ENCODE results near the gene ZNF44. TPM values are rescaled to one million over a fixed set of nuclear protein-coding genes. Genes with fewer than 3 reads are reported as not detected.

The ZNF44 gene
- total and polyA plus RNA-seq, 2 of the 13 experiments (the other 11 are each of a cell fraction or from before 2014, with no cell fraction given): 6.9 to 15.7 TPM

GRCh38 chr19:12330340-12330739, 35.7 kb upstream of the ZNF44 start (continued):
- TF ChIP-seq RNF2 (conservative IDR thresholded peaks at IDR 0.05; ENCODE audit: low read depth) (no peak), PHF5A (CRISPR knock-in tag; IDR thresholded peaks at IDR 0.05; ENCODE audit: low read depth, unreplicated experiment) (no peak), ZBTB34 (CRISPR knock-in tag; IDR thresholded peaks at IDR 0.05) (no peak; the same call in 1 of the 2 replicates), IRF2 (CRISPR knock-in tag; IDR thresholded peaks at IDR 0.05) (peak; percentile 43; the same call in 1 of the 2 replicates), ZNF547 (CRISPR knock-in tag; IDR thresholded peaks at IDR 0.05) (no peak), TCF12 (IDR thresholded peaks at IDR 0.05) (no peak), TCF12 (CRISPR knock-in tag; IDR thresholded peaks at IDR 0.05) (no peak), PCBP1 (IDR thresholded peaks at IDR 0.05; ENCODE audit: borderline replicate concordance, low read depth, low read length) (no peak), GATAD1 (CRISPR knock-in tag; IDR thresholded peaks at IDR 0.05) (no peak), ZNF180 (CRISPR knock-in tag; IDR thresholded peaks at IDR 0.05; ENCODE audit: borderline replicate concordance, low read depth) (no peak), ZNF281 (CRISPR knock-in tag; IDR thresholded peaks at IDR 0.05; ENCODE audit: borderline replicate concordance) (peak; percentile 45; the same call in 1 of the 2 replicates), RXRA (CRISPR knock-in tag; IDR thresholded peaks at IDR 0.05) (no peak; the same call in 1 of the 2 replicates), FOXK1 (CRISPR knock-in tag; IDR thresholded peaks at IDR 0.05; ENCODE audit: borderline replicate concordance, low read depth) (no peak), NPAS2 (CRISPR knock-in tag; IDR thresholded peaks at IDR 0.05; ENCODE audit: borderline replicate concordance) (no peak), ZNF549 (CRISPR knock-in tag; IDR thresholded peaks at IDR 0.05) (no peak), ZKSCAN8 (CRISPR knock-in tag; IDR thresholded peaks at IDR 0.05; ENCODE audit: borderline replicate concordance) (no peak), CHCHD3 (CRISPR knock-in tag; IDR thresholded peaks at IDR 0.05) (no peak), ZNF3 (CRISPR knock-in tag; IDR thresholded peaks at IDR 0.05) (no peak), ZNF276 (CRISPR knock-in tag; IDR thresholded peaks at IDR 0.05; ENCODE audit: low read depth) (no peak), ETS1 (CRISPR knock-in tag; IDR thresholded peaks at IDR 0.05) (no peak)
- TF ChIP-seq, protein P1, sequence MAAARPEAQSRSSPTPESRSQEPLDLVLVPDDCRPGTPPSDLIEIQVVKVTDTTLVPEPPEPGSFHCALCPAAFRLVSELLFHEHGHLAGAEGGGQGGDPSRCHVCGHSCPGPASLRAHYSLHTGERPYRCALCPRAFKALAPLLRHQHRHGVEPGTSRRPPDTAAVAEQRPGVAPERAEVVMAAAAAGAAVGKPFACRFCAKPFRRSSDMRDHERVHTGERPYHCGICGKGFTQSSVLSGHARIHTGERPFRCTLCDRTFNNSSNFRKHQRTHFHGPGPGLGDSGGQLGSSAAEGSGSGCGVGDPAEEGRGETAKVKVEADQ (CRISPR knock-in tag; IDR thresholded peaks at IDR 0.05; ENCODE audit: borderline replicate concordance): no peak
- TF ChIP-seq, protein P2, sequence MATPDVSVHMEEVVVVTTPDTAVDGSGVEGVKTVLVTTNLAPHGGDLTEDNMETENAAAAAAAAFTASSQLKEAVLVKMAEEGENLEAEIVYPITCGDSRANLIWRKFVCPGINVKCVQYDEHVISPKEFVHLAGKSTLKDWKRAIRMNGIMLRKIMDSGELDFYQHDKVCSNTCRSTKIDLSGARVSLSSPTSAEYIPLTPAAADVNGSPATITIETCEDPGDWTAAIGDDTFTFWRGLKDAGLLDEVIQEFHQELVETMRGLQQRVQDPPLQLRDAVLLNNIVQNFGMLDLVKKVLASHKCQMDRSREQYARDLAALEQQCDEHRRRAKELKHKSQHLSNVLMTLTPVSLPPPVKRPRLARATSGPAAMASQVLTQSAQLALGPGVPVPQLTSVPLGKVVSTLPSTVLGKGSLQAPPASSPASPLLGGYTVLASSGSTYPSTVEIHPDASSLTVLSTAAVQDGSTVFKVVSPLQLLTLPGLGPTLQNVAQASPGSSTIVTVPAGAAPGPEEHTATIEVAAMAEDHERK (CRISPR knock-in tag; IDR thresholded peaks at IDR 0.05; ENCODE audit: low read depth): no peak

All from HepG2 (cell line).